ENCODE measurements around the gene KASH5. TPM values are rescaled to one million over a fixed set of nuclear protein-coding genes. Genes with fewer than 3 reads are reported as not detected.
"Not testable (repeated sequence)": the region's sequence is repeated elsewhere in the genome, so short reads cannot be mapped to it uniquely, and the experiment has no call there.

The KASH5 gene
- total RNA-seq, 1 experiment from 2014 or later, result not detected

DNA sequence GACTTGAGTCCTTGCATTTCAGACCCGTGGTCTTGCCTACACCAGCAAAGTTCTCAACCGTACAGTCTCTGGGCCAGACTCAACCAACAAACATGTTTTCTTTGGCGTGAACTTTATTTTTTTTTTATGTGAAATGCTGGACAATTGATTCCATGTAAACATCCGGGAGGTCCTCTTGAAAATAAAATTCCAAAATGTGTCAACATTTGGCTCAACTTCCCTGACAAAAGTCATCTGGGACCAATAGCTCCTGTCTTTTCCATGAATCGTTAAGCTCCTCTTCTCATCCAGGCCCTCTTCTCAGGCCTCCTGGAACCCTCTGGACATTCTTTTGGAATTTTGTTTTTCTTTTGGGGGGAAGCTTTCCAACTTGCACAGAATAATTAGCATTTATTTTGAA, 67.7 kb downstream of the KASH5 start:
- no peak for DNase-seq (ENCODE audit: low read depth)

- DNase-seq (ENCODE audit: low read depth), result no peak
Measured at GRCh38 chr19:49456326-49456725, 68.3 kb downstream of the KASH5 start.

DNA sequence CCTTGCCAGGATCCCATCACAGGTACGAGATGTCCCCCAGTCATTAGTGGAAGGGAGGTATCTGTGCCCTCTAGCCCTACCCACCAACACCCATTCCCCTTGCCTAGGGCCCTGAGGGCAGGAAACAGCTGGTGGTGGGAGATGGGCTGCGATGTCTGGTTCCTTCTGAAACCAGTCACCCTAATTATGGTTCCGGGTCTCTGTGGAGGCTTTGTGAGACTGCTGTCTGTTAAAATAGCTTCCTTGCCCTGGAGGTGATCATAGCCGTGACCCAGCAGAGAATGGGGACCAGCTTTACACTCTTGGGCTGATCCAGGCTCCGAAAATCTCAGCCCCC, 70.5 kb downstream of the KASH5 start:
- no peak for DNase-seq (ENCODE audit: low read depth)

GRCh38 chr19:49459388-49459787, 71.3 kb downstream of the KASH5 start:
- DNase-seq (ENCODE audit: low read depth), result no peak

DNA sequence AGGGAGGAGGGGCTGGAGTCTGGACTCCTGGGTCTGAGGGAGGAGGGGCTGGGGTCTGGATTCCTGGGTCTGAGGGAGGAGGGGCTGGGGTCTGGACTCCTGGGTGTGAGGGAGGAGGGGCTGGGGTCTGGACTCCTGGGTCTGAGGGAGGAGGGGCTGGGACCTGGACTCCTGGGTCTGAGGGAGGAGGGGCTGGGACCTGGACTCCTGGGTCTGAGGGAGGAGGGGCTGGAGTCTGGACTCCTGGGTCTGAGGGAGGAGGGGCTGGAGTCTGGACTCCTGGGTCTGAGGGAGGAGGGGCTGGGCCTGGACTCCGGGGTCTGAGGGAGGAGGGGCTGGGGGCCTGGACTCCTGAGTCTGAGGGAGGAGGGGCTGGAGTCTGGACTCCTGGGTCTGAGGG, 73.1 kb downstream of the KASH5 start:
- DNase-seq (ENCODE audit: low read depth), result not testable (repeated sequence)

GRCh38 chr19:49461656-49462055, 73.6 kb downstream of the KASH5 start:
- no peak for DNase-seq (ENCODE audit: low read depth)

GRCh38 chr19:49462492-49462891, 74.4 kb downstream of the KASH5 start:
- DNase-seq (ENCODE audit: low read depth), result no peak

- DNase-seq (ENCODE audit: low read depth), result no peak
Measured at GRCh38 chr19:49463960-49464740, 76.1 kb downstream of the KASH5 start.

GRCh38 chr19:49465371-49465770, 77.3 kb downstream of the KASH5 start:
- DNase-seq (ENCODE audit: low read depth), result no peak

Other genes starting within 250 kb of the KASH5 start
- gene HRC, start 232.9 kb upstream of the KASH5 start, total RNA-seq (2014; rRNA removed; shearing (Covaris generic)), result not detected in 2 replicates
- gene TRPM4, start 230.5 kb upstream of the KASH5 start, total RNA-seq (2014; rRNA removed; shearing (Covaris generic)), result 1.2 and 2.6 TPM in 2 replicates
- 0.05 TPM in 2 replicates for gene SLC6A16, start 63.1 kb upstream of the KASH5 start, total RNA-seq (2014; rRNA removed; shearing (Covaris generic))
- not detected in 2 replicates for gene CD37, start 52.8 kb upstream of the KASH5 start, total RNA-seq (2014; rRNA removed; shearing (Covaris generic))
- 17.4 and 20.3 TPM in 2 replicates for gene TEAD2, start 25.8 kb upstream of the KASH5 start, total RNA-seq (2014; rRNA removed; shearing (Covaris generic))
- not detected in 2 replicates for gene DKKL1, start 24.4 kb upstream of the KASH5 start, total RNA-seq (2014; rRNA removed; shearing (Covaris generic))
- not detected in 2 replicates for gene PTH2, start 35.2 kb downstream of the KASH5 start, total RNA-seq (2014; rRNA removed; shearing (Covaris generic))
- not detected in 2 replicates for gene GFY, start 37.1 kb downstream of the KASH5 start, total RNA-seq (2014; rRNA removed; shearing (Covaris generic))
- gene SLC17A7, start 53.3 kb downstream of the KASH5 start, total RNA-seq (2014; rRNA removed; shearing (Covaris generic)), result 0.57 TPM in 1 of 2 replicates, not detected in the other
- 92.9 and 115 TPM in 2 replicates for gene PIH1D1, start 63.6 kb downstream of the KASH5 start, total RNA-seq (2014; rRNA removed; shearing (Covaris generic))
- gene ALDH16A1, start 65.0 kb downstream of the KASH5 start, total RNA-seq (2014; rRNA removed; shearing (Covaris generic)), result 12.9 and 27.9 TPM in 2 replicates
- gene FLT3LG, start 86.0 kb downstream of the KASH5 start, total RNA-seq (2014; rRNA removed; shearing (Covaris generic)), result 5.2 and 17.6 TPM in 2 replicates
- gene RPL13A, start 99.4 kb downstream of the KASH5 start, total RNA-seq (2014; rRNA removed; shearing (Covaris generic)), result 1,082 and 1,258 TPM in 2 replicates
- 2,832 and 3,734 TPM in 2 replicates for gene RPS11, start 108.2 kb downstream of the KASH5 start, total RNA-seq (2014; rRNA removed; shearing (Covaris generic))
- gene FCGRT, start 124.4 kb downstream of the KASH5 start, total RNA-seq (2014; rRNA removed; shearing (Covaris generic)), result 40.3 and 44.5 TPM in 2 replicates
- 36.5 and 52.5 TPM in 2 replicates for gene RCN3, start 139.8 kb downstream of the KASH5 start, total RNA-seq (2014; rRNA removed; shearing (Covaris generic))
- gene NOSIP, start 192.3 kb downstream of the KASH5 start, total RNA-seq (2014; rRNA removed; shearing (Covaris generic)), result 122 and 129 TPM in 2 replicates
- 0.17 TPM in 1 of 2 replicates, not detected in the other for gene PRRG2, start 193.1 kb downstream of the KASH5 start, total RNA-seq (2014; rRNA removed; shearing (Covaris generic))
- gene PRR12, start 202.9 kb downstream of the KASH5 start, total RNA-seq (2014; rRNA removed; shearing (Covaris generic)), result 1.3 and 4.5 TPM in 2 replicates

Data from M059J (cell line).